Loucy (cell line): ENCODE measurements around the gene KRT8.
"Not testable (repeated sequence)": the region's sequence is repeated elsewhere in the genome, so short reads cannot be mapped to it uniquely, and the experiment has no call there.

Experiments
- EZH2phosphoT487 ChIP-seq: fragments of 200-600 bp; IDR thresholded peaks from 2 replicates; pipeline ENCODE4 v1.6.1; 2018; ENCODE audit warnings: antibody characterized with exemption, mild to moderate bottlenecking, moderate library complexity, borderline replicate concordance
- TF ChIP-seq, protein P1 (sequence below): fragments of 200-600 bp; sonication (generic); conservative IDR thresholded peaks from 2 replicates; pipeline ENCODE4 v1.5.1; 2014; ENCODE audit warnings: mild to moderate bottlenecking, antibody characterized with exemption, low read length

DNA sequence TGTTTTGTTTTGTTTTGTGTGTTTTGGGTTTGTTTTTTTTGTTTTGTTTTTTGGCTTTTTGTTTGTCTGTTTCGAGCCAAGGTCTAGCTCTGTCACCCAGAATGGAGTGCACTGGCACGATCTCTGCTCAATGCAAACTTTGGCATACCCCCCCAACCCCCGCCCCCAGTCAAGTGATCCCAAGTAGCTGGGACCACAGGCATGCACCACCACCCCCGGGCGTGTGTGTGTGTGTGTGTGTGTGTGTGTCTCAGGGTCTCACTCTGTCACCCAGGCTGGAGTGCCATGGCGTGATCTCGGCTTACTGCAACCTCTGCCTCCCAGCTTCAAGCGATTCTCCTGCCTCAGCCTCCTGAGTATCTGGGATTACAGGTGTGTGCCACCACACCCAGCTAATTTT, 24.4 kb downstream of the KRT8 start:
- TF ChIP-seq, protein P1, sequence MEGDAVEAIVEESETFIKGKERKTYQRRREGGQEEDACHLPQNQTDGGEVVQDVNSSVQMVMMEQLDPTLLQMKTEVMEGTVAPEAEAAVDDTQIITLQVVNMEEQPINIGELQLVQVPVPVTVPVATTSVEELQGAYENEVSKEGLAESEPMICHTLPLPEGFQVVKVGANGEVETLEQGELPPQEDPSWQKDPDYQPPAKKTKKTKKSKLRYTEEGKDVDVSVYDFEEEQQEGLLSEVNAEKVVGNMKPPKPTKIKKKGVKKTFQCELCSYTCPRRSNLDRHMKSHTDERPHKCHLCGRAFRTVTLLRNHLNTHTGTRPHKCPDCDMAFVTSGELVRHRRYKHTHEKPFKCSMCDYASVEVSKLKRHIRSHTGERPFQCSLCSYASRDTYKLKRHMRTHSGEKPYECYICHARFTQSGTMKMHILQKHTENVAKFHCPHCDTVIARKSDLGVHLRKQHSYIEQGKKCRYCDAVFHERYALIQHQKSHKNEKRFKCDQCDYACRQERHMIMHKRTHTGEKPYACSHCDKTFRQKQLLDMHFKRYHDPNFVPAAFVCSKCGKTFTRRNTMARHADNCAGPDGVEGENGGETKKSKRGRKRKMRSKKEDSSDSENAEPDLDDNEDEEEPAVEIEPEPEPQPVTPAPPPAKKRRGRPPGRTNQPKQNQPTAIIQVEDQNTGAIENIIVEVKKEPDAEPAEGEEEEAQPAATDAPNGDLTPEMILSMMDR = not testable (repeated sequence)
- not testable (repeated sequence) for TF ChIP-seq EZH2phosphoT487
